AG04450 (cell line): ENCODE results near the gene IL1RAPL1. TPM values are rescaled to one million over a fixed set of nuclear protein-coding genes. Genes with fewer than 3 reads are reported as not detected.

Experiments used
- CTCF ChIA-PET: fragments of 300-600, 350-600 bp; formaldehyde crosslinking; extraction: SDS; loops from one replicate; lab custom pipeline; 2022; ENCODE audit warnings: antibody characterized with exemption, inconsistent platforms; lab: Charles Lee
- POLR2A ChIA-PET: fragments of 350-600 bp; formaldehyde crosslinking; extraction: SDS; loops from one replicate; lab custom pipeline; 2021; ENCODE audit warnings: antibody characterized with exemption, inconsistent platforms; lab: Yijun Ruan, JAX
- DNase-seq: peaks from one replicate; pipeline ENCODE4 v3.0.0-alpha.2; 2011; ENCODE audit warnings: low read depth, low spot score
- H3K27ac ChIP-seq: one replicate; pipeline ENCODE4 v1.5.1; 2012; ENCODE audit warnings: low read depth, low read length, control low read depth
- H3K27me3 ChIP-seq: one replicate; pipeline ENCODE4 v1.6.0; 2012; ENCODE audit warnings: low read length; ENCODE audit not compliant: control insufficient read depth, insufficient read depth
- H3K4me3 ChIP-seq: 2 replicates; pipeline ENCODE4 v1.5.1; 2011; ENCODE audit warnings: mild to moderate bottlenecking, low read depth, low read length, control low read depth
- H3K9me3 ChIP-seq: 2 replicates; pipeline ENCODE4 v1.5.1; 2012; ENCODE audit warnings: low read length; ENCODE audit not compliant: control insufficient read depth, insufficient read depth
- CTCF ChIP-seq: IDR thresholded peaks from 2 replicates; pipeline ENCODE4 v1.5.1; 2011; ENCODE audit warnings: low read depth, low read length, control low read depth, inconsistent platforms
- polyA plus RNA-seq: library from polyadenylated mRNA; depleted of rRNA; stranded (reverse); fragments of >200 nt; gene quantifications from 2 replicates; pipeline ENCODE4 v1.2.3, GENCODE V29; 2011

Gene IL1RAPL1
- polyA plus RNA-seq, 1 experiment = 0.93 TPM

- DNase-seq = no peak
- ChIA-PET POLR2A (no interaction called here), CTCF (no interaction called here)
- no peaks in the 10 kb centered on the region for H3K9me3 ChIP-seq
- H3K27ac ChIP-seq = no peak overlapping the region
- H3K27me3 ChIP-seq = no peaks in the 10 kb centered on the region
- H3K4me3 ChIP-seq = no peak overlapping the region
- TF ChIP-seq CTCF = no peak
These were observed 543.7 kb downstream of the IL1RAPL1 start for GRCh38 chrX:29130905-29131304.

GRCh38 chrX:29136904-29137303 is 549.7 kb downstream of the IL1RAPL1 start:
- no peak overlapping the region for H3K27ac ChIP-seq
- no peaks in the 10 kb centered on the region for H3K27me3 ChIP-seq
- CTCF ChIA-PET = no interaction called here
- POLR2A ChIA-PET = no interaction called here
- no peak for DNase-seq
- no peaks in the 10 kb centered on the region for H3K9me3 ChIP-seq
- H3K4me3 ChIP-seq = no peak overlapping the region
- TF ChIP-seq CTCF = no peak

- ChIA-PET CTCF (no interaction called here), POLR2A (no interaction called here)
- no peaks in the 10 kb centered on the region for H3K9me3 ChIP-seq
- no peak for DNase-seq
- no peaks in the 10 kb centered on the region for H3K27me3 ChIP-seq
- TF ChIP-seq CTCF = no peak
- H3K4me3 ChIP-seq = no peak overlapping the region
- H3K27ac ChIP-seq = no peak overlapping the region
These were observed 550.8 kb downstream of the IL1RAPL1 start for GRCh38 chrX:29138003-29138402.

- POLR2A ChIA-PET = no interaction called here
- DNase-seq = no peak
- no peaks in the 10 kb centered on the region for H3K27me3 ChIP-seq
- CTCF ChIA-PET = no interaction called here
- TF ChIP-seq CTCF = no peak
- H3K9me3 ChIP-seq = no peaks in the 10 kb centered on the region
- no peak overlapping the region for H3K27ac ChIP-seq
- no peak overlapping the region for H3K4me3 ChIP-seq
These were observed 556.1 kb downstream of the IL1RAPL1 start for GRCh38 chrX:29143356-29143755.

GRCh38 chrX:29143756-29144155 is 556.5 kb downstream of the IL1RAPL1 start:
- no peak for DNase-seq
- Histone ChIP-seq H3K4me3 (no peak overlapping the region), H3K27ac (no peak overlapping the region), H3K9me3 (no peaks in the 10 kb centered on the region), H3K27me3 (no peaks in the 10 kb centered on the region)
- ChIA-PET CTCF (no interaction called here), POLR2A (no interaction called here)
- no peak for TF ChIP-seq CTCF
